Naive thymus-derived CD4-positive, alpha-beta T cell (primary cell): ENCODE measurements around the gene SYNRG. TPM values are rescaled to one million over a fixed set of nuclear protein-coding genes. Genes with fewer than 3 reads are reported as not detected.
"Not testable (repeated sequence)": the region's sequence is repeated elsewhere in the genome, so short reads cannot be mapped to it uniquely, and the experiment has no call there.

Source experiments
- ATAC-seq: fragments of 150-1000 bp; cut with Tn5 transposase; 2 replicates; pipeline ENCODE4 v1.10.0; 2021; ENCODE audit warnings: mild to moderate bottlenecking, moderate library complexity
- CTCF ChIA-PET: fragments of 350-600 bp; sonication (Branson Sonifier 250); formaldehyde crosslinking; loops from one replicate; lab custom pipeline; 2021; ENCODE audit warnings: antibody characterized with exemption; lab: Charles Lee
- POLR2A ChIA-PET: fragments of 350-600 bp; sonication (Branson Sonifier 250); formaldehyde crosslinking; loops from one replicate; lab custom pipeline; 2021; ENCODE audit warnings: antibody characterized with exemption, inconsistent platforms; lab: Charles Lee
- DNase-seq, 9 donors: peaks; one replicate each; pipeline versions ENCODE4 v3.0.0 to v3.0.0-alpha.2; 2020 to 2022; ENCODE audit warnings: mixed read lengths in 1 of 9
- H3K27ac ChIP-seq: one replicate; pipeline ENCODE4 v1.7.0; 2013; ENCODE audit warnings: mild to moderate bottlenecking, low read depth, low read length, moderate library complexity
- H3K27me3 ChIP-seq, 2 donors: one replicate each; pipeline ENCODE4 v1.7.0; 2013; ENCODE audit warnings: low read length in 2 of 2, mild to moderate bottlenecking in 2 of 2, moderate library complexity in 2 of 2; ENCODE audit not compliant: control insufficient read depth in 2 of 2, insufficient read depth in 2 of 2
- H3K36me3 ChIP-seq, 3 experiments: 1 replicate in 2 of 3; 2 replicates in 1 of 3; pipeline ENCODE4 v1.7.0; 2013; ENCODE audit warnings: low read length in 3 of 3, mild to moderate bottlenecking in 3 of 3, moderate library complexity in 1 of 3; ENCODE audit not compliant: insufficient read depth in 3 of 3, control insufficient read depth in 2 of 3
- H3K4me1 ChIP-seq, 2 donors: one replicate each; pipeline ENCODE4 v1.7.0; 2013; ENCODE audit warnings: low read length in 2 of 2, mild to moderate bottlenecking in 2 of 2, moderate library complexity in 1 of 2; ENCODE audit not compliant: control insufficient read depth in 2 of 2, insufficient read depth in 2 of 2
- H3K4me3 ChIP-seq: 2 replicates; pipeline ENCODE4 v1.7.0; 2013; ENCODE audit warnings: mild to moderate bottlenecking, low read length
- H3K9me3 ChIP-seq, 3 experiments: 1 replicate in 2 of 3; 2 replicates in 1 of 3; pipeline ENCODE4 v1.7.0; 2013; ENCODE audit warnings: low read length in 3 of 3; ENCODE audit not compliant: control insufficient read depth in 2 of 3
- H3K27ac Mint-ChIP-seq, 9 donors: one replicate each; pipeline ENCODE4 v1.8.0; 2020 to 2022; ENCODE audit warnings: mixed read lengths in 9 of 9, mild to moderate bottlenecking in 8 of 9, moderate library complexity in 5 of 9, inconsistent platforms in 2 of 9
- H3K27me3 Mint-ChIP-seq, 5 donors: one replicate each; pipeline ENCODE4 v1.8.0; 2021 to 2022; ENCODE audit warnings: mixed read lengths in 5 of 5, mild to moderate bottlenecking in 1 of 5
- H3K36me3 Mint-ChIP-seq, 5 donors: one replicate each; pipeline ENCODE4 v1.8.0; 2020 to 2022; ENCODE audit warnings: mixed read lengths in 5 of 5, mild to moderate bottlenecking in 3 of 5, inconsistent platforms in 1 of 5
- H3K4me1 Mint-ChIP-seq, 7 donors: one replicate each; pipeline ENCODE4 v1.8.0; 2020 to 2022; ENCODE audit warnings: mixed read lengths in 7 of 7, mild to moderate bottlenecking in 3 of 7, inconsistent platforms in 1 of 7
- H3K4me3 Mint-ChIP-seq, 10 donors: one replicate each; pipeline ENCODE4 v1.8.0; 2020 to 2022; ENCODE audit warnings: mild to moderate bottlenecking in 10 of 10, mixed read lengths in 10 of 10, moderate library complexity in 6 of 10, inconsistent platforms in 2 of 10
- H3K9me3 Mint-ChIP-seq, 11 donors: one replicate each; pipeline ENCODE4 v1.8.0; 2020 to 2022; ENCODE audit warnings: mixed read lengths in 11 of 11, mild to moderate bottlenecking in 4 of 11, inconsistent platforms in 1 of 11, moderate library complexity in 1 of 11
- intact Hi-C, 2 donors: fragments of 100-400 bp; cut with micrococcal nuclease; formaldehyde crosslinking; loops; one replicate each; pipeline ENCODE4 v1.15.1; 2023
- polyA plus RNA-seq, 2 donors: library from polyadenylated mRNA; unstranded; fragments of 300-500 nt; fragmentation: Illumina TruSeq; gene quantifications; one replicate each; pipeline ENCODE4 v1.2.3, GENCODE V29; 2021
- total RNA-seq, 6 experiments: library from RNA in 5 of 6; stranded (reverse) in 5 of 6; gene quantifications; 1 replicate in 5 of 6; 2 replicates in 1 of 6; pipeline ENCODE4 v1.2.3 and lab custom pipeline; 2021 to 2026

Gene SYNRG
- total and polyA plus RNA-seq, 7 experiments from 2014 or later = 70.9 to 146 (median 100) TPM

DNA sequence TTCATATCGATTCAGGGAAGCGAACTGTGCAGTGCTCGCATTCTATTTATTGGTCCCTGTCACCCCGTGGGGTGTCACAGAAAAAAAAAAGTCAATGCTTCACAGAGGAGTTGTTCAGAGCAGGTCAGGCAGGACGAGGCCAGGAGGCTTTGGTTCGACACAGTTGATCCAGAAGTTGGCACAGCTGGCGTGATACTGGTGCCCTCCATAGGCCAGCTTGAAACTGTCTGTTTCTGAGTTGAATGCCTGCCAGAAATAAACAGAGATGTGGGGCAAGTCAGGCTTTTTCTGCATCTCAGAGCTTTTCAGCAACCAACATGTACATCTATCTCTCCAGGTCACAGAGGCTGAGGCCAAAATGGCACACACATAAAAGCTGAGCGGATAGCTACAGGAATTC is 90.4 kb downstream of the SYNRG start:
- no peaks in the 10 kb centered on the region for H3K4me1 ChIP-seq
- no peak overlapping the region for H3K4me3 Mint-ChIP-seq
- H3K27ac Mint-ChIP-seq = peak overlapping the region in 3 of 9 donors; percentile 49 to 78 (median 51)
- H3K4me3 ChIP-seq = no peak overlapping the region
- H3K27me3 ChIP-seq = no peaks in the 10 kb centered on the region
- H3K9me3 ChIP-seq = no peaks in the 10 kb centered on the region
- DNase-seq (no peak), ATAC-seq (no peak)
- ChIA-PET POLR2A (no interaction called here), CTCF (no interaction called here)
- H3K27ac ChIP-seq = no peak overlapping the region
- peaks cover 8 to 83% (median 24%) of the 10 kb centered on the region in 3 experiments for H3K36me3 ChIP-seq
- peaks cover 10 to 39% (median 19%) of the 10 kb centered on the region in 5 donors for H3K36me3 Mint-ChIP-seq
- H3K4me1 Mint-ChIP-seq = peaks cover 5 to 15% (median 7%) of the 10 kb centered on the region in 7 donors
- intact Hi-C loops = no loop called here
- no peaks in the 10 kb centered on the region for H3K27me3 Mint-ChIP-seq
- H3K9me3 Mint-ChIP-seq = no peaks in the 10 kb centered on the region

GRCh38 chr17:37517881-37518280 is 91.3 kb downstream of the SYNRG start:
- ChIA-PET POLR2A (no interaction called here), CTCF (interaction anchor here (1.2 kb wide), 1 partner anchor 10 kb away, joined by 3 read pairs; no protein-coding TSS in a partner anchor)
- DNase-seq = no peak
- Histone ChIP-seq H3K4me3 (no peak overlapping the region), H3K36me3 (peaks cover 12 to 80% (median 24%) of the 10 kb centered on the region in 3 experiments), H3K9me3 (no peaks in the 10 kb centered on the region), H3K4me1 (no peaks in the 10 kb centered on the region), H3K27ac (no peak overlapping the region), H3K27me3 (no peaks in the 10 kb centered on the region)
- intact Hi-C loops = no loop called here
- Mint-ChIP-seq H3K9me3 (no peaks in the 10 kb centered on the region), H3K4me1 (peaks cover 0 to 13% (median 0%) of the 10 kb centered on the region in 7 donors), H3K36me3 (peaks cover 5 to 39% (median 15%) of the 10 kb centered on the region in 5 donors), H3K4me3 (no peak overlapping the region), H3K27ac (peak overlapping the region in 2 of 9 donors; percentile 36 to 49), H3K27me3 (no peaks in the 10 kb centered on the region)
- ATAC-seq = no peak

GRCh38 chr17:37516127-37516571 is 93.1 kb downstream of the SYNRG start:
- Mint-ChIP-seq H3K4me1 (peaks cover 0 to 13% (median 2%) of the 10 kb centered on the region in 7 donors), H3K27me3 (no peaks in the 10 kb centered on the region), H3K9me3 (no peaks in the 10 kb centered on the region), H3K27ac (peak overlapping the region in 4 of 9 donors; percentile 20 to 47 (median 32)), H3K4me3 (no peak overlapping the region), H3K36me3 (peaks cover 5 to 34% (median 12%) of the 10 kb centered on the region in 5 donors)
- H3K36me3 ChIP-seq = peaks cover 12 to 77% (median 24%) of the 10 kb centered on the region in 3 experiments
- CTCF ChIA-PET = interaction anchor here (0.6 kb wide), 1 partner anchor 10 kb away, joined by 4 read pairs; no protein-coding TSS in a partner anchor
- DNase-seq (no peak), ATAC-seq (no peak)
- H3K4me3 ChIP-seq = no peak overlapping the region
- H3K27ac ChIP-seq = no peak overlapping the region
- intact Hi-C loops = no loop called here
- H3K9me3 ChIP-seq = no peaks in the 10 kb centered on the region
- POLR2A ChIA-PET = interaction anchor here (0.7 to 1.4 kb wide), 2 partner anchors 12 to 26 kb away, joined by 3 read pairs; partner anchors contain the start of gene DUSP14
- H3K4me1 ChIP-seq = no peaks in the 10 kb centered on the region
- H3K27me3 ChIP-seq = no peaks in the 10 kb centered on the region

GRCh38 chr17:37513711-37514110 is 95.5 kb downstream of the SYNRG start:
- Histone ChIP-seq H3K4me1 (peaks cover 0 to 6% of the 10 kb centered on the region in 2 donors), H3K27ac (no peak overlapping the region), H3K27me3 (no peaks in the 10 kb centered on the region), H3K36me3 (peaks cover 12 to 52% (median 16%) of the 10 kb centered on the region in 3 experiments), H3K9me3 (no peaks in the 10 kb centered on the region), H3K4me3 (no peak overlapping the region)
- H3K4me3 Mint-ChIP-seq = no peak overlapping the region
- CTCF ChIA-PET = no interaction called here
- ATAC-seq (no peak), DNase-seq (no peak)
- POLR2A ChIA-PET = no interaction called here
- H3K36me3 Mint-ChIP-seq = peaks cover 2 to 18% (median 9%) of the 10 kb centered on the region in 5 donors
- H3K9me3 Mint-ChIP-seq = no peaks in the 10 kb centered on the region
- peaks cover 4 to 19% (median 16%) of the 10 kb centered on the region in 7 donors for H3K4me1 Mint-ChIP-seq
- intact Hi-C loops = no loop called here
- H3K27ac Mint-ChIP-seq = peak overlapping the region in 1 of 9 donors; percentile 9
- H3K27me3 Mint-ChIP-seq = no peaks in the 10 kb centered on the region

- peaks cover 0 to 6% (median 2%) of the 10 kb centered on the region in 5 donors for H3K36me3 Mint-ChIP-seq
- Histone ChIP-seq H3K27ac (no peak overlapping the region), H3K9me3 (no peaks in the 10 kb centered on the region), H3K4me1 (peaks cover 0 to 6% of the 10 kb centered on the region in 2 donors), H3K36me3 (peaks cover 10 to 41% (median 12%) of the 10 kb centered on the region in 3 experiments), H3K4me3 (no peak overlapping the region), H3K27me3 (no peaks in the 10 kb centered on the region)
- intact Hi-C loops = no loop called here
- CTCF ChIA-PET = interaction anchor here (0.7 kb wide), 1 partner anchor 15 kb away, joined by 3 read pairs; no protein-coding TSS in a partner anchor
- no peak overlapping the region for H3K4me3 Mint-ChIP-seq
- DNase-seq = no peak
- no peaks in the 10 kb centered on the region for H3K27me3 Mint-ChIP-seq
- POLR2A ChIA-PET = no interaction called here
- H3K27ac Mint-ChIP-seq = peak overlapping the region in 1 of 9 donors; percentile 57
- no peaks in the 10 kb centered on the region for H3K9me3 Mint-ChIP-seq
- ATAC-seq = no peak
- peaks cover 4 to 19% (median 16%) of the 10 kb centered on the region in 7 donors for H3K4me1 Mint-ChIP-seq
These were observed 96.7 kb downstream of the SYNRG start for GRCh38 chr17:37512442-37513068.

GRCh38 chr17:37511642-37512041 is 97.6 kb downstream of the SYNRG start:
- intact Hi-C loops, H3K9me3 Mint-ChIP-seq, ATAC-seq, H3K9me3 ChIP-seq, H3K27me3 ChIP-seq, DNase-seq, H3K27ac ChIP-seq, H3K4me3 ChIP-seq, H3K27me3 Mint-ChIP-seq, H3K4me1 ChIP-seq, H3K4me3 Mint-ChIP-seq, H3K36me3 Mint-ChIP-seq, POLR2A ChIA-PET: not testable (repeated sequence)
- Mint-ChIP-seq H3K4me1 (peaks cover 7 to 20% (median 16%) of the 10 kb centered on the region in 7 donors), H3K27ac (peak overlapping the region in 1 of 9 donors; percentile 81)
- CTCF ChIA-PET = interaction anchor here (0.7 kb wide), 1 partner anchor 10 kb away, joined by 3 read pairs; no protein-coding TSS in a partner anchor
- H3K36me3 ChIP-seq = peaks cover 6 to 32% (median 12%) of the 10 kb centered on the region in 3 experiments
